Effector CD8-positive, alpha-beta T cell (primary cell): Measurements from ENCODE around the gene PPP2R5C.

ENCODE experiments used
- DNase-seq: peaks from one replicate; lab custom pipeline; 2025; lab: John Stamatoyannopoulos, UW

The PPP2R5C gene

DNA sequence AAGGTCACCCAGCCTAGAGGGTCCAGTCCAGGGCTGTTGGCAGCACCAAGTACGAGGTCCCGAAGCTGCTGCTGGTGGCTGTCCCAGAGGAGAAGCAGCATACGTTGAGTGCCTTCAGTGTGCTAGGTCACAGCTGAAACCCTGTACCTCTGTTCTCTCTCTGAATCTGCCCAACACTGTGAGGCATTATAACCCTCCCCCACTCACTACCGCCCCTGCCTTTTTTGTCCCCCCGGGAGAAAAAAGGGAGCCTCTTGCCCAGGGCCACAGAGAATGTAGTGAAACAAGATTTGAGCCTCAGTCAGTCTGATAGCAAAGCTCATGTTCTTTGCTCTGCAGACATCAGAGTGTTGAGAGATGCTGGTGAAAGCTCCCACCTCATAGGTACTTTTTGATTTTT, 53.4 kb downstream of the PPP2R5C start:
- no peak for DNase-seq

- DNase-seq, result no peak
Observed at GRCh38 chr14:101815994-101816393, 54.5 kb downstream of the PPP2R5C start.

- DNase-seq, result no peak
Observed at GRCh38 chr14:101817501-101818001, 56.0 kb downstream of the PPP2R5C start.

- DNase-seq, result peak; percentile 47
Observed at GRCh38 chr14:101819251-101819990, 57.9 kb downstream of the PPP2R5C start.

GRCh38 chr14:101820283-101820798, 58.8 kb downstream of the PPP2R5C start:
- no peak for DNase-seq

DNA sequence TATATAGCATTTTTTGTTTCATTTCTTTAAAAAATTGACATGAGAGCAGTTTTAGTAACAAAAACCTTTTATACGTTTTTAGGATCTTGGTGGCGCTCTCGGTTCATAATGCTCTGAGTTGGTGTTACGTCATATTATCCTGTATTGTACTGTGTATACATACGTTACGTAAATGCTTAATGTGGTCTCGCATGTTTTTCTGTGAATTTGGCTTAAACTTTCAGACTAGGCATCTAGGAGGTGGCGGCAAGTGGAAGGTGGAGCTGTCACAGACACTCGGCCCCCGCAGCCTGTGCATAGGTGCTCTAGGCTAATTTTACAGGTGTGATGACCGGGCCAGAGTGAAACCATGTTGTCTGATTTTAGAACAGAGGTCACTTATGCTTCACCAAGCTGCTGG, 60.0 kb downstream of the PPP2R5C start:
- peak; percentile 45 for DNase-seq

- DNase-seq, result no peak
Observed at GRCh38 chr14:101823066-101823465, 61.6 kb downstream of the PPP2R5C start.

- DNase-seq, result peak; percentile 41
Observed at GRCh38 chr14:101823511-101824120, 62.1 kb downstream of the PPP2R5C start.

GRCh38 chr14:101824339-101824727, 62.8 kb downstream of the PPP2R5C start:
- no peak for DNase-seq

- no peak for DNase-seq
Observed at GRCh38 chr14:101825797-101826196, 64.3 kb downstream of the PPP2R5C start.

DNA sequence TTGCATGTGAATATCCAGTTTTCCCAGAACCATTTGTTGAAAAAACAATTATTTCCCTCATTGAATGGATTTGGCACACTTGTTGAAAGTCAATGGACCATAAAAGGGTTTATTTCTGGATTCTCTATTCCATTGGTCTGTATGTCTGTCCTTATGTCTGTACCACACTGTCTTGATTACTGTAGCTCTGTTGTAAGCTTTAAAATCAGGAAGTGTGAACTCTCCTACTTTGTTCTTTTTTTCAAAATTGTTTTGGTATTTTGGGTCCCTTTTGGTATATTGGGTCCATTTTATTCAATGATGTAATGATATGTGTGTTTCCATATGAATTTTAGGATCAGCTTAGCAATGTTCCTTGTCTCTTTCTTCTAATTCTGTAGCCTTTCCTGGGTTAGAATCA, 64.8 kb downstream of the PPP2R5C start:
- DNase-seq, result no peak

DNA sequence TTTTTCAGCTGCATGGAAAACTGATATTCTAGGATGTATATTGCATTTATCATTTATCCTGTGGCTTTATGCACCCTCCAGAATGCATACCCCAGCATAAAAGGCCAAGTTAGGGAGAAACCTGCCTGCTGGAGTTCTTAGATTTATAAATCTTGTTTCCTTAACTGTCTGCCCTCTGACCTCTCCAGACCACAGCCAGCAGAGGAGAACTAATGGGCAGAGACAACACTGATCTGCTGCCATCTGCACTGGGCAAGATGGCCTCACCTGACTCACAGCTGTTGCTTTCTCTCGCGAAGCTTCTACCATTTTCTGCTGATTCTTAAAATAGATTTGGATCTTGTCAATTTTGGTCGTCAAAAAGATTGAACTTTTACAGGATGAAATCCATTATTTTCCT, 65.8 kb downstream of the PPP2R5C start:
- no peak for DNase-seq

DNA sequence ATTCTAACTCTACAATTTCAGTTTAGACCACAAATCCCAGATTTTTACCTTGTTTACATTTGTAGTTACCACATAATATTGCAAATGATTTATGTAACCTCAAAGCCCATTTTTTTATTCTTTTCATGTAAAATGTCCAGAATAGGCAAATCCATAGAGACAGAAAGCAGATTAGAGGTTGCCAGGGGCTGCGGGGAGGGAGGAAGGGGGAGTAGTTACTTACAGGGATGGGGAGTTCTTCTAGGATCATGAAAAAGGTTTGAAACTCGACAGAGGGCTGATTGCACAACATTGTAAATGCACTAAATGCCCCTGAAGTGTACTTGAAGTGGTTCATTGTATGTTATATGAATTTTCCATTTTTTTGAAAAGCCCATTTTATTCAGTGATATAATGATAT, 66.5 kb downstream of the PPP2R5C start:
- DNase-seq, result no peak

GRCh38 chr14:101830271-101830670, 68.8 kb downstream of the PPP2R5C start:
- no peak for DNase-seq

DNA sequence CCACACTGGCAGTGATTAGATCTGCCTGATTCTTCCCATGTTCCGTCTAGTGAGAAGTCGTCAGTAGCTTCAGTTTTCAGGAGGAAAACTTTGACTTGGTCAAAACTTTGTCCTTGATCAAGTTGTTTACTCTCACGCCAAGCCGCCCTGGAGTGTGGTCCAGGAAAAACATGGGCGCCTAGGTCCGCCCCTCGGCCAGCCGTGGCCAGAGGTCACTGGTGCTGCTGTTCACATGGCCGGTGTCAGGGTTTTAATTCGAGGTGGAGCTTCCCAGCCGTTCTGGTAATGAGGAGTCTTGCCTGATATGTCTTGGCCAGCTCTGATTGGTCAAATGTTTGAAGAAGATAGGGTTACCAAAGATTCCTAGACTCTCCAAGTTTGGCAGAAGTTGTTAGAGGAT, 71.5 kb downstream of the PPP2R5C start:
- DNase-seq, result no peak

DNA sequence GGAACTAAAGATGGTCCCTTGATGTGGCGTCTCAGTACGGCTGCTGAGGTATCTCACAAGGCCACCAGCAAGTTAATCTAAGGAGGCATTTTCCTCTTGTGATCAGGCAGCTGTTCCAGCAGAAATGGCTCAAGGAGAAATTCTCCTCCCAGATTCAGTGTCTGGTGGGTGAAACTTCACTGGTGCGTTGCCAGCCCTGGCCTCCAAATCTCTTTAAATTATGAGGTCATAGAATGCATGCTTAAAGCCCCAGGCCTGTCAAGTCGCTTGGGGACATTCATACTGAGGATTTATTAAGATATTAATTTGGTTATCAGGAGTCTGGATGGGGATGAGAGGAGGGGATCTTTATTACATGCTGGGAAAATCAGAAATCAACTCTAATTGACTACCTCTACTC, 72.9 kb downstream of the PPP2R5C start:
- no peak for DNase-seq

DNA sequence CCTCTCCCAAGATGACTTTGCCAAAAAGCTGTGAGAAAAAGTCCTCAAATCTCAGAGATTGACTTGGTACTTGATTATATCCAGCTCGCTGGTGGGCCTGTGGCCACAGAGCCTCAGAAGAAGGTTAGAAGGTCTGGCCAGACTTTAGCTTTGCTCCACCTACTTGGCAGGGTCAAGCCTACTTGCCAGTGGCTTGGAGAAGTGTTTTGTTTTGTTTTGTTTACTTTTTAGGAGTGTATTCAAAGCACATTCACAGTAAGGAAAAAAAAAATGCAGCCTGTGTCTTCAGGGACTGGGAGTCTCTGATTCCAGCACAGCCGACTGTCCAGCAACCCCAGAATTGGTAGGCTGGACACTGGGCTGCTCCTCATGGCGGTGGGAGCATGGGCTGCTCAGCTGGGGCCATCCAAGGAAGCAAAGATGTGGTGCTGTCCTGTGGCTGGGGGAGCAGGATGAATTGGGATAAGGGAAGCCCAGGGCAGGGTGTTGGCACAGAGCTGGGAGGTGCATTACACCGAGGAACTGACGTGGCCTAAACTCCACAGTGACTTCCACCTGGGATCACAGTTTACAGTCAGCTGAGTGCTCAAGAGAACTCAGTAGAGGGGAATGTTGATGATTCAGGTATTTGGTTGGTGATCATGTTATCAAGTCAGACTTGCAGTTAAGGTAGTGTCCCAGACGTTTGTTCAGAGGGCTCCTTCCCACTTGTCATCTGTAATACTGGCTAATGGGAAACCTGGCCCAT, 73.5 kb downstream of the PPP2R5C start:
- no peak for DNase-seq

DNA sequence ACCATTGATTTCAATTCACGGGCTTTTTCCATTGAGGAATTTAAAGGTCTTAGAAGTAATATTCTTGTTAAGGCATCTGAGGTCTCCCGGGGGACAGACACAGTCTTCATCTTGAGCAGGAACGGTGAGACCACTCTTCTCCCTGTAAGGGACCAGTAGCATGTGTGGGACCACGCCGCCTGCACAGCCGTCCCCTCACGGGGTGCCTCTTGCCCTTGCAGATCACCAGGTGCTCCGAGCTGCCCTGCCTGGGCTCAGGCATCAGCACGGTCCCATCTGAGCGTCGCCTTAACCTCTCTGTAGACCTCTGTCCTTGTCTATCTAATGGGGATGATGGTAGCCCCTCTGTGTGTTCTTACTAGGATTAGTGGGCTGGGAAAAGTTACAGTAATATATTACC, 74.1 kb downstream of the PPP2R5C start:
- DNase-seq, result no peak

DNA sequence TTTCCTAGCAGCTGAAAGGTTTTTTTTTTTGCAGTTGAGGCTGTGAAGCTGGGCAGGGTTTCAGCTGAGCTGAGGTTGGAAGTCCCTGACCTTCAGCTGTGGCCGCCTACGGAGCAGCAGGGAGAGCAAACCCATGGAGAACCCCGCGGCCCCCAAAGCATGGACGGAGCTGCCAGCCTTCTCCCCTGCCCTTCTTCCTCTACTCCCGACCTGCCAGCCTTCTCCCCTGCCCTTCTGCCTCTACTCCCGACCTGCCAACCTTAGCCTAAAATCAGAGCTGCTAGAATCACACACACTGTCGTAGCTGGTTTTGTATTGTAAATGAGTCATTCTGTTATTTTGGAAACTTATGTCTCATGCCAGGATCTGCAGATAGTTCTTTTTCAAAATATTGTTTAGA, 74.6 kb downstream of the PPP2R5C start:
- DNase-seq, result no peak

DNA sequence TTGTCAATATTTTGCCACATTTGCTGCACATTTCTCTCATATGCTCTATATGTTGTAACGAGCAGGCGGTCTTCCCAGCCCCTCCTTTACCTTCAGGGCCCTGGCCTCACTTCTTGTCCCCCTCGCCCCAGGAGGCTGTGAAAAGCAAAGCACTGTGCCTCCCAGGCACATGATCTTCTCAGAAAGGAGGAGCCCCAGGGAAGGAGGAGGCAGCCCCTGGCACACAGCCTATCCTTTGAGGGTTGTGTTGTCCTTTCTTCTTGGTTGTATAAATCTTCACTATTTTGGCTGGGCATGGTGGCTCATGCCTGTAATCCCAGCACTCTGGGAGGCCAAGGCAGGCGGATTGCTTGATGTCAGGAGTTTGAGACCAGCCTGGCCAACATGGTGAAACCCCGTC, 77.0 kb downstream of the PPP2R5C start:
- no peak for DNase-seq

DNA sequence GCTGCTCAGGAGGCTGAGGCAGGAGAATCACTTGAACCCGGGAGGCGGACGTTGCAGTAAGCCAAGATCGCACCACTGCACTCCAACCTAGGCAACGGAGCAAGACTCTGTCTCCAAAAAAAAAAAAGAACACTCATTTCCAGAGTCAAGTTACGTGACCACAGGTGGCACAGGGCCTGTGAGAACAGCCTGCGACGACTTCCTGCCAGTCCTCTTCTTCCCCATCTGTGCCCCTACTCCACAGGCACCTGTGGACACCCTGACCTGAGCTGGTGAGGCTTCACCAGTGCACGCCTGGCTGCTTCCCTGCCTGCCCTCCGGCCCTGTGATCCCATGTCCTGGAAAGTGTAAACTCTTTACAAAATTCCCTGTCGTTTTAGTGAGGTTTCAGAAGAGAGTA, 77.7 kb downstream of the PPP2R5C start:
- DNase-seq, result no peak

GRCh38 chr14:101839661-101840060, 78.2 kb downstream of the PPP2R5C start:
- DNase-seq, result no peak
